ENCODE measurements around the gene ALPK3. TPM values are rescaled to one million over a fixed set of nuclear protein-coding genes. Genes with fewer than 3 reads are reported as not detected.

Gene ALPK3
- total RNA-seq, 1 experiment from 2014 or later = 0.07 TPM

DNA sequence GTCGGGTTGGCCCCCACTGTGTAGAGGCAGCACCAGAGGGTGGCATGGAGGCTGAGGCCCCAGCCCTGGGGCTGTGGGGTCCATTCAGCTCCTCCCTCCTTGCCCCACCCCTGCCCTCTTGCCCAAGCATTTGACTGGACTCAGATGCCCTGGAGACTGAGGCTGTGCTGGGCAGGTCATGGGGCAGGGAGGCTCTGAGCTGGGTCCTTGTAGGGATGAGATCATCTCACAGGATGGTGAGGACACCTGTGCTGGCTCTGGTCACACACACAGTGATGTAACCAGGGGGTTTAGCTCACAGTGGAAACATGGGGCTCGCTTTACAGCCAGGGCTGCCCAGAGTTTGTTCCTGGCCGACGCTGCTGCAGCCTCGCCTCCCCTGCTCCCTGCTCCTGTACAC is 17.8 kb downstream of the ALPK3 start:
- no peaks in the 10 kb centered on the region for H3K9me3 Mint-ChIP-seq (ENCODE audit: unreplicated experiment)
- no peak overlapping the region for H3K4me3 Mint-ChIP-seq (ENCODE audit: unreplicated experiment)
- no peak for DNase-seq (ENCODE audit: unreplicated experiment)
- TF ChIP-seq, protein P1, sequence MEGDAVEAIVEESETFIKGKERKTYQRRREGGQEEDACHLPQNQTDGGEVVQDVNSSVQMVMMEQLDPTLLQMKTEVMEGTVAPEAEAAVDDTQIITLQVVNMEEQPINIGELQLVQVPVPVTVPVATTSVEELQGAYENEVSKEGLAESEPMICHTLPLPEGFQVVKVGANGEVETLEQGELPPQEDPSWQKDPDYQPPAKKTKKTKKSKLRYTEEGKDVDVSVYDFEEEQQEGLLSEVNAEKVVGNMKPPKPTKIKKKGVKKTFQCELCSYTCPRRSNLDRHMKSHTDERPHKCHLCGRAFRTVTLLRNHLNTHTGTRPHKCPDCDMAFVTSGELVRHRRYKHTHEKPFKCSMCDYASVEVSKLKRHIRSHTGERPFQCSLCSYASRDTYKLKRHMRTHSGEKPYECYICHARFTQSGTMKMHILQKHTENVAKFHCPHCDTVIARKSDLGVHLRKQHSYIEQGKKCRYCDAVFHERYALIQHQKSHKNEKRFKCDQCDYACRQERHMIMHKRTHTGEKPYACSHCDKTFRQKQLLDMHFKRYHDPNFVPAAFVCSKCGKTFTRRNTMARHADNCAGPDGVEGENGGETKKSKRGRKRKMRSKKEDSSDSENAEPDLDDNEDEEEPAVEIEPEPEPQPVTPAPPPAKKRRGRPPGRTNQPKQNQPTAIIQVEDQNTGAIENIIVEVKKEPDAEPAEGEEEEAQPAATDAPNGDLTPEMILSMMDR (IDR thresholded peaks at IDR 0.05; ENCODE audit: unreplicated experiment) = no peak
- peaks cover 37% of the 10 kb centered on the region for H3K27me3 Mint-ChIP-seq (ENCODE audit: insufficient read depth, unreplicated experiment)
- ChIA-PET POLR2A (interaction anchor here (0.8 kb wide), 1 partner anchor 26 kb away, joined by 4 read pairs; no protein-coding TSS in a partner anchor), CTCF (interaction anchor here (0.6 to 1.9 kb wide), 3 partner anchors 18 to 93 kb away, joined by 4 to 11 read pairs (median 5); no protein-coding TSS in a partner anchor)
- no TSS peak for BruUV-seq (replicated peaks)
- no peaks in the 10 kb centered on the region for H3K36me3 Mint-ChIP-seq (ENCODE audit: insufficient read depth, unreplicated experiment)
- no peaks in the 10 kb centered on the region for H3K4me1 Mint-ChIP-seq (ENCODE audit: insufficient read depth, unreplicated experiment)
- intact Hi-C loops (cut with micrococcal nuclease) = no loop called here
- no peak overlapping the region for H3K27ac Mint-ChIP-seq (ENCODE audit: low read depth, unreplicated experiment)

DNA sequence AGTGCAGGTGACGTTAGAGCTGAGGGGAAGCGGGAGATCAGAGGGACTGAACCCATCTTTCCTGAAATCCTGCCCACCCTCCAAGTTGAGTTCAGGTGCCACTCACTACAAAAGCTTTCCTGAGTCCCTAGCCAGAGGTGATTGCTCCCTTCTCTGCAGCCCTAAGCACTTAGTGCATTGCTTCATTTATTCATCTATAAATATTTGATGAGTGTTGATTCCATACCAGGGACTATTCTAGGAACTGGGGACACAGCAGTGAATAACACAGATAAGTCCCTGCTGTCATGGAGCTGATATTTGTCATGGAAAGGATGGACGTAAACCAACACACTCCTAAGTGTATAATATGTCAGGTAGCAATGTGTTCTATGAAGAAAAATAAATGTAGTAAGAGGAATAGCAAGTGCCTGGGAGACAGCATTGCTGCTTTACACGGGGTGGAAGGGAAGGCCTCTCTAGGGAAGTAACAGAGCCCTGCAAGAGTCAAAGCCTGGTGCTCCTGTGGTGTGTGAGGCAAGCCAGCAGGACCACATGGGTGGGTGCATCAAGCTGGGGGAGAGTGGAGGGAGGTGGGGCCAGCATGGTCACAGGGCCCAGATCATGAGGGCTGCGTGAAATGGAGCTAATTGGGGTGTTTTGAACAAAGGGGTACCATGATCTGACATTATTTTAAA is 18.6 kb downstream of the ALPK3 start:
- Mint-ChIP-seq H3K9me3 (ENCODE audit: unreplicated experiment) (no peaks in the 10 kb centered on the region), H3K4me3 (ENCODE audit: unreplicated experiment) (no peak overlapping the region), H3K36me3 (ENCODE audit: insufficient read depth, unreplicated experiment) (no peaks in the 10 kb centered on the region), H3K27ac (ENCODE audit: low read depth, unreplicated experiment) (no peak overlapping the region), H3K27me3 (ENCODE audit: insufficient read depth, unreplicated experiment) (peaks cover 37% of the 10 kb centered on the region), H3K4me1 (ENCODE audit: insufficient read depth, unreplicated experiment) (no peaks in the 10 kb centered on the region)
- TF ChIP-seq, protein P1 (IDR thresholded peaks at IDR 0.05; ENCODE audit: unreplicated experiment) = no peak
- BruUV-seq (replicated peaks) = no TSS peak
- ChIA-PET POLR2A (interaction anchor here (1.2 kb wide), 1 partner anchor 12 kb away, joined by 3 read pairs; no protein-coding TSS in a partner anchor), CTCF (interaction anchor here (0.6 to 1.8 kb wide), 4 partner anchors 10 to 265 kb away, joined by 3 to 5 read pairs (median 3); no protein-coding TSS in a partner anchor)
- intact Hi-C loops (cut with micrococcal nuclease) = no loop called here
- no peak for DNase-seq (ENCODE audit: unreplicated experiment)

DNA sequence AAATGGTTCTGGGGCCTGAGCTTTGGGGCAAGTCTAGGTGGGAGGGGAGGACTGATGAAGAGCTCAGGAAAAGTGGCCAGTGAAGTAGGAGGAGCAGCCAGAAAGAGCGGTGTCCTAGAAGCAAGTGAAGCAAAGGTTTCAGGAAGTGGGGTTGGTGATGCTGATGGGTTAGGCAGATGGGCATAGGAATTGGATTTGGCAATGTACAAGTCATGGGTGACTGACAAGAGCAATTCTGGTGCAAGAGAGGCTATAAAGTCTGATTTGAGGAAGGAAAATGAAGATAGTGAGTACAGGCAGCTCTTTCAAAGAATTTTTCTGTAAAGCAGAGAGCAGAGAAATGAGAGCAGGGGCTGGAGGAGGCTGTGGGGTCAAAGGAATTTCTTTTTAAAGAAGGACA is 19.7 kb downstream of the ALPK3 start:
- Mint-ChIP-seq H3K27ac (ENCODE audit: low read depth, unreplicated experiment) (no peak overlapping the region), H3K27me3 (ENCODE audit: insufficient read depth, unreplicated experiment) (peaks cover 47% of the 10 kb centered on the region), H3K36me3 (ENCODE audit: insufficient read depth, unreplicated experiment) (no peaks in the 10 kb centered on the region), H3K9me3 (ENCODE audit: unreplicated experiment) (no peaks in the 10 kb centered on the region), H3K4me1 (ENCODE audit: insufficient read depth, unreplicated experiment) (no peaks in the 10 kb centered on the region), H3K4me3 (ENCODE audit: unreplicated experiment) (no peak overlapping the region)
- TF ChIP-seq, protein P1 (IDR thresholded peaks at IDR 0.05; ENCODE audit: unreplicated experiment) = no peak
- intact Hi-C loops (cut with micrococcal nuclease) = no loop called here
- DNase-seq (ENCODE audit: unreplicated experiment) = no peak
- ChIA-PET CTCF (interaction anchor here (0.7 to 1.8 kb wide), 3 partner anchors 9 to 91 kb away, joined by 3 to 5 read pairs (median 3); no protein-coding TSS in a partner anchor), POLR2A (interaction anchor here (1.2 kb wide), 1 partner anchor 13 kb away, joined by 3 read pairs; no protein-coding TSS in a partner anchor)
- no TSS peak for BruUV-seq (replicated peaks)

DNA sequence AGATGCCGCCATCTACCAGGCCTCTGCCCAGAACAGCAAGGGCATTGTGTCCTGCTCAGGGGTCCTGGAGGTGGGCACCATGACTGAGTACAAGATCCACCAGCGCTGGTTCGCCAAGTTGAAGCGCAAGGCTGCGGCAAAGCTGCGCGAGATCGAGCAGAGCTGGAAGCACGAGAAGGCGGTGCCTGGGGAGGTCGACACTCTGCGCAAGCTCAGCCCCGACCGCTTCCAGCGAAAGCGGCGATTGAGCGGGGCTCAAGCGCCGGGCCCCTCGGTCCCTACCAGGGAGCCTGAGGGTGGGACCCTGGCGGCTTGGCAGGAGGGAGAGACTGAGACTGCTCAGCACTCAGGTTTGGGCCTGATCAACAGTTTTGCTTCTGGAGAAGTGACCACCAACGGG is 22.6 kb downstream of the ALPK3 start:
- Mint-ChIP-seq H3K4me1 (ENCODE audit: insufficient read depth, unreplicated experiment) (no peaks in the 10 kb centered on the region), H3K4me3 (ENCODE audit: unreplicated experiment) (no peak overlapping the region), H3K36me3 (ENCODE audit: insufficient read depth, unreplicated experiment) (no peaks in the 10 kb centered on the region), H3K27me3 (ENCODE audit: insufficient read depth, unreplicated experiment) (peaks cover 40% of the 10 kb centered on the region), H3K27ac (ENCODE audit: low read depth, unreplicated experiment) (no peak overlapping the region), H3K9me3 (ENCODE audit: unreplicated experiment) (no peaks in the 10 kb centered on the region)
- BruUV-seq (replicated peaks) = no TSS peak
- DNase-seq (ENCODE audit: unreplicated experiment) = no peak
- ChIA-PET CTCF (interaction anchor here (0.7 to 1.6 kb wide), 2 partner anchors 186 to 219 kb away, joined by 3 to 5 read pairs; partner anchors contain the start of gene WDR73), POLR2A (interaction anchor here (0.8 kb wide), 1 partner anchor 18 kb away, joined by 3 read pairs; no protein-coding TSS in a partner anchor)
- intact Hi-C loops (cut with micrococcal nuclease) = no loop called here
- TF ChIP-seq, protein P1 (IDR thresholded peaks at IDR 0.05; ENCODE audit: unreplicated experiment) = no peak
